Head of caudate nucleus (tissue), 42 donors: ENCODE data around the gene CARD8.
A peak's percentile ranks its signal among the peaks of the same experiment; 100 is the strongest.
"Not testable (repeated sequence)": the region's sequence is repeated elsewhere in the genome, so short reads cannot be mapped to it uniquely, and the experiment has no call there.

ENCODE experiments used
- DNase-seq, 42 donors: peaks; one replicate each; pipeline versions ENCODE4 v3.0.0 to v3.0.0-alpha.2; 2020 to 2021; ENCODE audit warnings: mixed read lengths in 7 of 42
- intact Hi-C: fragments of 100-400 bp; cut with DNase I; formaldehyde crosslinking; loops from one replicate; pipeline ENCODE4 v1.15.0; 2022

The CARD8 gene

GRCh38 chr19:48271531-48272151 is 15.9 kb upstream of the CARD8 start:
- peak in 27 of 42 donors; percentile 19 to 64 (median 33) for DNase-seq
- intact Hi-C loops, result no loop called here

- intact Hi-C loops, result not testable (repeated sequence)
Observed at GRCh38 chr19:48269617-48270026, 13.9 kb upstream of the CARD8 start.

GRCh38 chr19:48265326-48265725 is 9.6 kb upstream of the CARD8 start:
- intact Hi-C loops, DNase-seq: not testable (repeated sequence)

More at GRCh38 chr19:48269617-48270026, 13.9 kb upstream of the CARD8 start:
- peak in 1 of 42 donors; percentile 16 for DNase-seq

GRCh38 chr19:48260359-48260714 is 4.6 kb upstream of the CARD8 start:
- intact Hi-C loops, DNase-seq: not testable (repeated sequence)

GRCh38 chr19:48258992-48259391 is 3.3 kb upstream of the CARD8 start:
- intact Hi-C loops, DNase-seq: not testable (repeated sequence)

- intact Hi-C loops, result no loop called here
- DNase-seq, result no peak
Observed at GRCh38 chr19:48258350-48258749, 2.6 kb upstream of the CARD8 start.

- no peak for DNase-seq
- intact Hi-C loops, result no loop called here
Observed at GRCh38 chr19:48254529-48254970, 1.2 kb downstream of the CARD8 start.

- intact Hi-C loops, result no loop called here
- no peak for DNase-seq
Observed at GRCh38 chr19:48253999-48254398, 1.7 kb downstream of the CARD8 start.

GRCh38 chr19:48252609-48253008 is 3.1 kb downstream of the CARD8 start:
- no peak for DNase-seq
- intact Hi-C loops, result no loop called here

GRCh38 chr19:48250290-48251025 is 5.3 kb downstream of the CARD8 start:
- no peak for DNase-seq
- intact Hi-C loops, result no loop called here

GRCh38 chr19:48249502-48250014 is 6.2 kb downstream of the CARD8 start:
- peak in 22 of 42 donors; percentile 8 to 51 (median 21) for DNase-seq
- intact Hi-C loops, result no loop called here

GRCh38 chr19:48248081-48248833 is 7.5 kb downstream of the CARD8 start:
- intact Hi-C loops, result no loop called here
- DNase-seq, result no peak

GRCh38 chr19:48247212-48247611 is 8.5 kb downstream of the CARD8 start:
- DNase-seq, result no peak
- intact Hi-C loops, result no loop called here

GRCh38 chr19:48246101-48246500 is 9.6 kb downstream of the CARD8 start:
- intact Hi-C loops, result no loop called here
- no peak for DNase-seq

GRCh38 chr19:48244281-48244680 is 11.4 kb downstream of the CARD8 start:
- intact Hi-C loops, result no loop called here
- no peak for DNase-seq

- DNase-seq, intact Hi-C loops: not testable (repeated sequence)
Observed at GRCh38 chr19:48241771-48242170, 13.9 kb downstream of the CARD8 start.

- intact Hi-C loops, result no loop called here
- DNase-seq, result no peak
Observed at GRCh38 chr19:48239582-48240141, 16.1 kb downstream of the CARD8 start.

- intact Hi-C loops, result no loop called here
Observed at GRCh38 chr19:48239120-48239519, 16.6 kb downstream of the CARD8 start.

GRCh38 chr19:48237057-48237456 is 18.7 kb downstream of the CARD8 start:
- intact Hi-C loops, result no loop called here

More at GRCh38 chr19:48239120-48239519, 16.6 kb downstream of the CARD8 start:
- no peak for DNase-seq

More at GRCh38 chr19:48237057-48237456, 18.7 kb downstream of the CARD8 start:
- DNase-seq, result no peak
